ENCODE data around the gene DNM3. TPM values are rescaled to one million over a fixed set of nuclear protein-coding genes. Genes with fewer than 3 reads are reported as not detected.

DNM3 gene
- polyA plus RNA-seq, 1 of the 3 experiments (the other 2 are of a cell fraction), result 0.43 TPM

GRCh38 chr1:171953835-171954234 is 112.5 kb downstream of the DNM3 start:
- no peak for DNase-seq
- no peak overlapping the region for H3K27ac ChIP-seq (ENCODE audit: low read depth in 2 of 2, low read length in 1 of 2)
- H3K4me1 ChIP-seq (ENCODE audit: control insufficient read depth in 1 of 2, insufficient read depth in 2 of 2, low read depth in 1 of 2, low read length in 1 of 2), result no peaks in the 10 kb centered on the region
- no peaks in the 10 kb centered on the region for H3K79me2 ChIP-seq (ENCODE audit: insufficient read depth)
- CTCF ChIA-PET, result no interaction called here
- peaks cover 22% of the 10 kb centered on the region for H3K27me3 ChIP-seq (ENCODE audit: insufficient read depth)
- H2AFZ ChIP-seq (ENCODE audit: low read depth), result no peak overlapping the region
- H3F3A ChIP-seq (replicated peaks; ENCODE audit: insufficient read depth), result peaks cover 2% of the 10 kb centered on the region
- H3K9me2 ChIP-seq, result no peaks in the 10 kb centered on the region
- no peak overlapping the region for H3K4me3 ChIP-seq (ENCODE audit: low read depth in 2 of 2, low read length in 1 of 2)
- H3K9me3 ChIP-seq, result no peaks in the 10 kb centered on the region
- H3K9ac ChIP-seq, result no peak overlapping the region
- no peaks in the 10 kb centered on the region for H3K36me3 ChIP-seq (replicated peaks in 1 of 2; ENCODE audit: control insufficient read depth in 1 of 2, insufficient read depth in 2 of 2, low read length in 1 of 2)
- TF ChIP-seq IRF3 (IDR thresholded peaks at IDR 0.05; ENCODE audit: low read depth, low read length) (no peak), TEAD4 (IDR thresholded peaks at IDR 0.05; ENCODE audit: borderline replicate concordance, insufficient read depth) (no peak), USF1 (IDR thresholded peaks at IDR 0.05; ENCODE audit: borderline replicate concordance, low read depth) (no peak), RCOR1 (IDR thresholded peaks at IDR 0.05; ENCODE audit: low read length) (no peak), RAD21 (IDR thresholded peaks at IDR 0.05; ENCODE audit: low read length) (no peak)
- TF ChIP-seq, protein P1, sequence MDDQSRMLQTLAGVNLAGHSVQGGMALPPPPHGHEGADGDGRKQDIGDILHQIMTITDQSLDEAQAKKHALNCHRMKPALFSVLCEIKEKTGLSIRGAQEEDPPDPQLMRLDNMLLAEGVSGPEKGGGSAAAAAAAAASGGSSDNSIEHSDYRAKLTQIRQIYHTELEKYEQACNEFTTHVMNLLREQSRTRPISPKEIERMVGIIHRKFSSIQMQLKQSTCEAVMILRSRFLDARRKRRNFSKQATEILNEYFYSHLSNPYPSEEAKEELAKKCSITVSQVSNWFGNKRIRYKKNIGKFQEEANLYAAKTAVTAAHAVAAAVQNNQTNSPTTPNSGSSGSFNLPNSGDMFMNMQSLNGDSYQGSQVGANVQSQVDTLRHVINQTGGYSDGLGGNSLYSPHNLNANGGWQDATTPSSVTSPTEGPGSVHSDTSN (IDR thresholded peaks at IDR 0.05), result no peak
- TF ChIP-seq, protein P2, sequence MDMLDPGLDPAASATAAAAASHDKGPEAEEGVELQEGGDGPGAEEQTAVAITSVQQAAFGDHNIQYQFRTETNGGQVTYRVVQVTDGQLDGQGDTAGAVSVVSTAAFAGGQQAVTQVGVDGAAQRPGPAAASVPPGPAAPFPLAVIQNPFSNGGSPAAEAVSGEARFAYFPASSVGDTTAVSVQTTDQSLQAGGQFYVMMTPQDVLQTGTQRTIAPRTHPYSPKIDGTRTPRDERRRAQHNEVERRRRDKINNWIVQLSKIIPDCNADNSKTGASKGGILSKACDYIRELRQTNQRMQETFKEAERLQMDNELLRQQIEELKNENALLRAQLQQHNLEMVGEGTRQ (IDR thresholded peaks at IDR 0.05; ENCODE audit: borderline replicate concordance, low read depth, low read length), result no peak
- no peaks in the 10 kb centered on the region for H4K20me1 ChIP-seq (ENCODE audit: insufficient read depth)
- POLR2A ChIA-PET, result no interaction called here
- H3K4me2 ChIP-seq, result no peak overlapping the region
- WGBS (ENCODE audit: low lambda C conversion rate), result 3% methylated on average over 1 of the region's 1 CpG

- H4K20me1 ChIP-seq (ENCODE audit: insufficient read depth), result no peaks in the 10 kb centered on the region
- no peak overlapping the region for H3K27ac ChIP-seq (ENCODE audit: low read depth in 2 of 2, low read length in 1 of 2)
- TF ChIP-seq FOXM1 (IDR thresholded peaks at IDR 0.05; ENCODE audit: low read depth), result no peak
- no peak for TF ChIP-seq TAF1 (IDR thresholded peaks at IDR 0.05; ENCODE audit: borderline replicate concordance, low read depth, low read length)
- no peak for TF ChIP-seq MXI1 (IDR thresholded peaks at IDR 0.05; ENCODE audit: low read depth, low read length)
- no peak for TF ChIP-seq MEF2A (IDR thresholded peaks at IDR 0.05; ENCODE audit: borderline replicate concordance, low read depth)
- TF ChIP-seq RAD21 (IDR thresholded peaks at IDR 0.05; ENCODE audit: low read length), result no peak
- no peak for TF ChIP-seq SIN3A (IDR thresholded peaks at IDR 0.05; ENCODE audit: borderline replicate concordance, low read depth, low read length)
- TF ChIP-seq, protein P3, sequence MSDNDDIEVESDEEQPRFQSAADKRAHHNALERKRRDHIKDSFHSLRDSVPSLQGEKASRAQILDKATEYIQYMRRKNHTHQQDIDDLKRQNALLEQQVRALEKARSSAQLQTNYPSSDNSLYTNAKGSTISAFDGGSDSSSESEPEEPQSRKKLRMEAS (IDR thresholded peaks at IDR 0.05; ENCODE audit: low read depth), result no peak
- TF ChIP-seq JUND (IDR thresholded peaks at IDR 0.05), result no peak
- no peak for TF ChIP-seq YY1 (IDR thresholded peaks at IDR 0.05; ENCODE audit: low read depth)
- TF ChIP-seq FOXJ3 (CRISPR knock-in tag; IDR thresholded peaks at IDR 0.05), result no peak
- no peak for TF ChIP-seq RFX5 (IDR thresholded peaks at IDR 0.05; ENCODE audit: low read length)
- no peak for TF ChIP-seq CHD2 (IDR thresholded peaks at IDR 0.05; ENCODE audit: low read length, partially characterized antibody)
- no peak for TF ChIP-seq RCOR1 (IDR thresholded peaks at IDR 0.05; ENCODE audit: low read length)
- TF ChIP-seq, protein P4, sequence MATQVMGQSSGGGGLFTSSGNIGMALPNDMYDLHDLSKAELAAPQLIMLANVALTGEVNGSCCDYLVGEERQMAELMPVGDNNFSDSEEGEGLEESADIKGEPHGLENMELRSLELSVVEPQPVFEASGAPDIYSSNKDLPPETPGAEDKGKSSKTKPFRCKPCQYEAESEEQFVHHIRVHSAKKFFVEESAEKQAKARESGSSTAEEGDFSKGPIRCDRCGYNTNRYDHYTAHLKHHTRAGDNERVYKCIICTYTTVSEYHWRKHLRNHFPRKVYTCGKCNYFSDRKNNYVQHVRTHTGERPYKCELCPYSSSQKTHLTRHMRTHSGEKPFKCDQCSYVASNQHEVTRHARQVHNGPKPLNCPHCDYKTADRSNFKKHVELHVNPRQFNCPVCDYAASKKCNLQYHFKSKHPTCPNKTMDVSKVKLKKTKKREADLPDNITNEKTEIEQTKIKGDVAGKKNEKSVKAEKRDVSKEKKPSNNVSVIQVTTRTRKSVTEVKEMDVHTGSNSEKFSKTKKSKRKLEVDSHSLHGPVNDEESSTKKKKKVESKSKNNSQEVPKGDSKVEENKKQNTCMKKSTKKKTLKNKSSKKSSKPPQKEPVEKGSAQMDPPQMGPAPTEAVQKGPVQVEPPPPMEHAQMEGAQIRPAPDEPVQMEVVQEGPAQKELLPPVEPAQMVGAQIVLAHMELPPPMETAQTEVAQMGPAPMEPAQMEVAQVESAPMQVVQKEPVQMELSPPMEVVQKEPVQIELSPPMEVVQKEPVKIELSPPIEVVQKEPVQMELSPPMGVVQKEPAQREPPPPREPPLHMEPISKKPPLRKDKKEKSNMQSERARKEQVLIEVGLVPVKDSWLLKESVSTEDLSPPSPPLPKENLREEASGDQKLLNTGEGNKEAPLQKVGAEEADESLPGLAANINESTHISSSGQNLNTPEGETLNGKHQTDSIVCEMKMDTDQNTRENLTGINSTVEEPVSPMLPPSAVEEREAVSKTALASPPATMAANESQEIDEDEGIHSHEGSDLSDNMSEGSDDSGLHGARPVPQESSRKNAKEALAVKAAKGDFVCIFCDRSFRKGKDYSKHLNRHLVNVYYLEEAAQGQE (IDR thresholded peaks at IDR 0.05; ENCODE audit: low read depth, low read length), result no peak
- TF ChIP-seq TEAD4 (IDR thresholded peaks at IDR 0.05; ENCODE audit: borderline replicate concordance, insufficient read depth), result no peak
- TF ChIP-seq FOSL2 (IDR thresholded peaks at IDR 0.05; ENCODE audit: borderline replicate concordance, low read depth), result no peak
- H3F3A ChIP-seq (replicated peaks; ENCODE audit: insufficient read depth), result peaks cover 2% of the 10 kb centered on the region
- no peak overlapping the region for H3K4me3 ChIP-seq (ENCODE audit: low read depth in 2 of 2, low read length in 1 of 2)
- H3K79me2 ChIP-seq (ENCODE audit: insufficient read depth), result no peaks in the 10 kb centered on the region
- H3K9me2 ChIP-seq, result no peaks in the 10 kb centered on the region
- CTCF ChIA-PET, result interaction anchor here (1.2 kb wide), 1 partner anchor 31 kb away, joined by 6 read pairs; no protein-coding TSS in a partner anchor
- no peaks in the 10 kb centered on the region for H3K9me3 ChIP-seq
- H2AFZ ChIP-seq (ENCODE audit: low read depth), result no peak overlapping the region
- H3K36me3 ChIP-seq (replicated peaks in 1 of 2; ENCODE audit: control insufficient read depth in 1 of 2, insufficient read depth in 2 of 2, low read length in 1 of 2), result no peaks in the 10 kb centered on the region
- peaks cover 22% of the 10 kb centered on the region for H3K27me3 ChIP-seq (ENCODE audit: insufficient read depth)
- DNase-seq, result no peak
- no peaks in the 10 kb centered on the region for H3K4me1 ChIP-seq (ENCODE audit: control insufficient read depth in 1 of 2, insufficient read depth in 2 of 2, low read depth in 1 of 2, low read length in 1 of 2)
- H3K4me2 ChIP-seq, result no peak overlapping the region
- POLR2A ChIA-PET, result no interaction called here
- WGBS (ENCODE audit: low lambda C conversion rate), result 30% methylated on average over 4 of the region's 4 CpGs
- no peak overlapping the region for H3K9ac ChIP-seq
Observed at GRCh38 chr1:171954361-171954760, 113.1 kb downstream of the DNM3 start.
